NCI-H2227 (cell line): ENCODE results near the gene MRPL11.

Source experiments
- DNase-seq: peaks from one replicate; lab custom pipeline; 2025; ENCODE audit not compliant: unreplicated experiment; lab: John Stamatoyannopoulos, UW

MRPL11 gene

DNA sequence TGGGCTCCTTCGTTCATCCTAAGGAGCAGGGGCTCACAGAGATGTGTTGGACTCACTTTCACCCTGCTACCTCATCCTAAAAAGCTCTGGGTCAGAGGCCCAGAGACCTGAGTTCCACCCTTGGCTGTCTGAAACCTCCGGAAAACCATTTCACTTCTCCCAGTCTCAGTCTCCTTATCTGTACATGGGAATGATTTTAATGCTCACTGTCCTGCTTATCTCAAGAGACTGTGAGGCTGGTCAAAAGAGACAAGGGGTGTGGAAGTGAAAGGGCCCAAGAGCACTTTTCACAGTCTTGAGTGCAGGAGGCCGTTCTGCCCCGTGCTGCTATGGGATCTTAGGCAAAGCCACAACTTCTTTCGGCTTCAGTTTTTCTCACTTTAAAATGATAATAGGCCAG lies 31.0 kb downstream of the MRPL11 start:
- DNase-seq, result no peak

DNA sequence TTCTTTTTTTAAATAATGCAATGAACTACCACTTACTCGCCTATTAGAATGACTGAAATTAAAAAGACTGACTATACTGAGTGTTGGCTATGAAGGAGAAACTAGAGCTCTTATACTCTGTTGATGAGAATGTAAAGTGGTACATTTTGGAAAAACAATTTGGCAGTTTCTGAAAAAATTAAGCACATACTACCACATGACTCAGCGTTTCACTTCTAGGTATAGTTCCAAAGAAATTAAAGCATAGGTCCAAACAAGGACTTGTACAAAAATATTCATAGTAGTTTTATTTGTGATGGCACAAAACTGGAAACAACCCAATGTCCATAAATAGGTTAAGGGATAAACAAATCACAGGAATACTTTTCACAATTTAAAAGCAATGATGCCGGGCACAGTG lies 44.7 kb downstream of the MRPL11 start:
- DNase-seq, result no peak

DNA sequence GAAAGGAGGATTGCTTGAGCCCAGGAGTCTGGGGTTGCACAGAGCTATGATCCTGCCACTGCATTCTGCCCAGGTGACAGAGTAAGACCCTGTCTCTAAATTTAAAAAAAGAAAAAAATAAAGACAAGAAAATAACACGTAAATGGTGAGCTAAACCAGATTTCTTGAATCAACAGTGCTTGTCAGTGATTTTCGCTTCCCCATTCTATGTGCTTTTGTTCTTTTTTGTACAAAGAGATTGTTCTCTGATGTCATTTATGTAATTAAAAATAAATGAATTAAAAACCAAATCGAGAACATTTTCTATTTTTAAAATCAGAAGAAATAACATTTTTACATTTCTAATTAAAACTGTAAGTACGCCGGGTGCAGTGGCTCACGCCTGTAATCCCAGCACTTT lies 47.3 kb downstream of the MRPL11 start:
- no peak for DNase-seq

DNA sequence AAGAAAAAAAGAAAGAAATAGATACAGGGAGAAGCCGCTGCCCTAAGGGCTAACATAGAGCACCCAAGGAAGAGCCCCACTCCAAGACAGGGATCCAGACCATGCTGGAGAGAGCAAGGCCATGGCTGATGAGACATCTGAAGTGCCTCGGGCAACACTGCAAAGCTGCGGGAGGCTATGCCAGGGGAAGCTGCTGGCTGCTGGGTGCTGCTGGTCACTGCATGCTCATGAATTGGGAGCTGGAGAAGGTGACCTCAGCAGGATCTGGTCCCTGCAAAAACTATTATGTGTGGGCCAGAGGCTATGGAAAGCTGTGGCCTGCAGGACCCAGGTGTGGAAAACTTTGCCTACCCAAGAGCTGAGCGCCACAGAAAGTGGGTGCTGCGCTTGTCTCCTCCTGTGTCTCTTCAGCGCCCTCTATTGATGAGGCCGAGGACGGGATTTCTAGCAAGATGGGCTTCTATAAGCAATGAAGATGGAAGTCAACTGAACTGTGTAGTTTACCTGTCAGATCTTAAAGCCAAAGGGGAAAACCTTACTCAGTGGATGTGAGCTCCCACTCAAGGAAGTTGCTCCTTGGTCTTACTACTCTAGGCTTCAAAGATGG lies 49.8 kb downstream of the MRPL11 start:
- DNase-seq, result peak; percentile 54

DNA sequence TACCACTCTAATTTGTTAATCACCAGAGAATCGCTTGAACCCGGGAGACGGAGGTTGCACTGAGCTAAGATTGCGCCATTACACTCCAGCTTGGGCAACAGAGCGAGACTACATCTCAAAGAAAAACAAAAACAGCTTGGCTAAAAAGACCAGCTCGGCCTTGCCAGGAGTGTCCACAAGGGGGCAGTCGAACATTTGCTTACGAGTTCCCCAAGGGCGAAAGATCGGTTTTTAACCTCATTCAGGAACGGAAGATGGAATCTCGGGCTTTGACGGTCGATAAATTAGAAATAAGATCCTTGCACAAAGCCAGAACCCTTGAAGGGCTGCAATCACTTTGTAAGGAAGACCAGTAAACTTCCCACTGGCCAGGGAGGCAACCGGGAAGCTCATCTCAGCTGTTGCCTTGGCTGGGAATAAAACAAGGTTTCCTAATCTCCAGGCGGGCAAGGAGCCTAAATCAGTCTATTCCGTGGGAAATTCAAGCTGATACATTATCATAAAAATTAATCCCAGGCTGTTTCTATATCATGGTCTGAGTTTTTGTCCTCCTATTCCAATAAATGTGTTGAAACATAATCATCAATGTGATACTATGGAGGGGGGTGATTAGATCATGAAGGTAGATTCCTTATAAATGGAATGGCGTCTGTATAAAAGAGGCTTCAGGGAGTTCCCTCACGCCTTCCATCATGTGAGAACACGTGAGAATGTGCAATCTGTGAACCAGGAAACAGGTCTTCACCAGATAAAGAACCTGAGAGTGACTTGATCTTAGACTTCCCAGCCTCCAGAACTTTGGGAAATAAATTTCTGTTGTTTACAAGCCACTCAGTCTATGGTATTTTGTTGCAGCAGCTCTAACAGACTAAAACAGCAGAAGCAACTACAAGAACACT lies 52.2 kb downstream of the MRPL11 start:
- DNase-seq, result peak; percentile 93
